ENCODE results near the gene HECTD4.

Gene HECTD4

DNA sequence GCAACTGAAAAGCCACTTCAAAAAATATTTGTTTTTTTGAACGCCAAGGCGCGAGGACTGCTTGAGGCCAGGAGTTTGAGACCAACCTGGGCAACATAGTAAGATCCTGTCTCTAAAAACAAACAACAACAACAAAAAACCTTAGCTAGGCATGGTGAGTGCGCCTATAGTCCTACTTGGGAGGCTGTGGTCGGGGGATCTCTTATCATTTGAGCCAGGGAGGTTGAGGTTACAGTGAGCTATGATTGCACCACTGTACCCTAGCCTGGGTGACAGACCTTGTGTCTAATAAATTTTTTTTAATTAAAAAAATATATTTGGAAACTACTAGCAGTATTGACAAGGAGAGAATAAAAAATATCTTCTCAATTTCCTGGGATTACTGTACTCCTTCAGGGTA, 143.8 kb downstream of the HECTD4 start:
- no peak for TF ChIP-seq CTCF (IDR thresholded peaks at IDR 0.05)

GRCh38 chr12:112236786-112237185, 145.4 kb downstream of the HECTD4 start:
- TF ChIP-seq CTCF (IDR thresholded peaks at IDR 0.05), result no peak

DNA sequence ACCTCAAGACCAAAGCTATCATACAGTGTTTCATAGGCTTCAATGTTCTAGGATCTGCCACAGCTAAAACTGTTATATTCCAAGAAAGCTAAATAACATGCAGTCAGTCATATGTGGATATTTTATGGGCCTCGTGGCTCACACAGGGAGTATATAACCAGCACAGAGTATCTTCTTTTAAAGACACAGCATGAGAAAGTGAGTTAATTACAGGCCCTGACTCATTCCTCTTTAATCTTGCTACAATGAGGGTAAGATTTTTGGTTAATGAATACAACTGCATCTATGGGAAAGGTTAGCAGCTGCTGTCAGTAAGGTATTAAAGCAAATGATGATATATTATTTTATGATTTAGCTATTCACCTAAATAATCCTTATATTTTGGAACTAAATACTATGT, 145.8 kb downstream of the HECTD4 start:
- no peak for TF ChIP-seq CTCF (IDR thresholded peaks at IDR 0.05)

DNA sequence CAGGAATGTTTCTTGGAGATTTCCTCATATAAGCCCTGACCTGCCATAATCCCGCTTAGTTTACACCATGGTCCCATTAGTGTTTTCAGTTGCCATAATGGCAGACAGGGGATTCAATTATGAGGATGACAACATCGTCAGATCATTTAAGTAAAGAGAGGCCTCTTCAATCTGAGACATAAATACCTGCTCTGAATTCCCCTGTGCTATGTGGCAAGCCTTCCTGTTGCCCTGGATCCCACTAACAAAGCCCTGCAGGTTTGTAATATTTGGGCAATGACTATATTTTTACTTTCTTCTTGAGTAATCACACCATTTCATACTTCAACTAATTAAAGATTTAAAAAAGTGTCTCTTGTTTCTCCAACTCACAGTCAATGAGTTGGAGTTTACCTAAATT, 147.9 kb downstream of the HECTD4 start:
- TF ChIP-seq CTCF (IDR thresholded peaks at IDR 0.05), result no peak

DNA sequence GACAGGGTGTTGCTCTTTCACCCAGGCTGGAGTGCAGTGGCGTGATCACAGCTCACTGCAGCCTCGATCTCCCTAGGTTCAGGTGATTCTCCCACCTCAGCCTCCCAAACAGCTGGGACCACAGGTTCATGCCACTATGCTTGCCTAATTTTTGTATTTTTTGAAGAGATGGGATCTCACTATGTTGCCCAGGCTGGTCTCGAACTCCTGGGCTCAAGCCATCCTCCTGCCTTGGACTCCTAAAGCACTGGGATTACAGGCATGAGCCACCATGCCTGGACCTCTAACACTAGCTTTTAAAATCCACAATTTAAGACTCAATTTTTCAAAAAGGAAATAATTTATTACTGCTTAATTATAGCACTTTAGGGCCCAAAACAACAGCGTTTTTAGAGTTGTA, 149.0 kb downstream of the HECTD4 start:
- TF ChIP-seq CTCF (IDR thresholded peaks at IDR 0.05), result no peak

DNA sequence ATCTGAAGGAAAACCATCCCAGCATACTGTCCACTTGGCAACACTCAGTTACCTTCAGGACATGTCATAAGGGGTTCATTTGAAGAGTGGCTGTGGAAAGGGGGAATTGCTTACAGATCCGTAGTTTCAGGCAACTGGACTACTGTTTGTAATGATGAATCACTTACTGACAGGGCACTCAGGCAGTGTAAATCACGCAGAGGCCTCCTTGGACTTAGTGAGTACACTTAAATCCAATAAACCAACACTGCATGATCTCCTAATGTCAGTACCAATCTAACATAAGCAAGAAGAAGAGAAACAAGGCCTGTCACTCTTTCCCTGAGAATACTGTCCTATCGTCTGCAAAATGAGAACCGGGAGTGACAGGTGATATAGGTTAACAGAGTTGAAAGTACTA, 152.1 kb downstream of the HECTD4 start:
- no peak for TF ChIP-seq CTCF (IDR thresholded peaks at IDR 0.05)

DNA sequence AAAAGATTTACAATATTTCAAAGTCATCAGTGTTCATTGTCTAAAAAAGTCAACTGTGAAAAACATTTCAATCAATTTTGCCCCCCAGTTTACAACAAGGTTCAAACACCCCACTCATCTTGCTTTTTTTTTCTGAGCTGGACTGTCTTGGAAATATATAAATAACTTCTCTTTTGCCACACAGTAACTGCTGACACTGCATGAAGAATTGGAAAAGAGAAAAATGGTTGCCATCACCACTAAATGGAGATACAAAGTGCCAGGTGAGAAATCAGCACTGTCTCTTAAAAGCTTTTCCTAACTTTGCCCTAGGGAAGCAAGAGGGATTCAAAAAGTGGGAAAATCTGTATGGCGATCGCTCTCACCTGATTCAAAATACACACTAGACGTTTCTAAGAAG, 155.5 kb downstream of the HECTD4 start:
- TF ChIP-seq CTCF (IDR thresholded peaks at IDR 0.05), result no peak

DNA sequence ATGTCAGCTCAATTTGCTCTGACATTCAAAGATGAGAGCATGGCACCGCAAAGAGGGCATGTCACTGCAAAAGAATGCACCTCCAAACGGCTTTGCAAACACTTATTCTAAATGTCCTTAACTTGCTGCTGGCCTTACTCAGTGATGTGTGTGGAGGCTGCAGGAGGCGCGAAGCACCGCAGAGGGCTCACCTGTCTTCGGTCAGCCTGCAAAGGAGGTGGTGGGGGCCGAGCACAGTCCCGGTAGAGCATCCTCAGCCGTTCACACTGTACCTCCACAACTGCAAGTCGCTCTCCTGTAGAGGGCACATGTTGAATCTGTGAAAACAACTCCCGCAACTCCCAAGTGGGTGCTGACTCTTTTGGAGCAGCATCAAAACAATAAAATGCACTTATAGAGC, 163.0 kb downstream of the HECTD4 start:
- TF ChIP-seq CTCF (IDR thresholded peaks at IDR 0.05), result no peak
